ENCODE results near the gene DNAH2.

GRCh38 chr17:7712111-7712771 is 5.3 kb upstream of the DNAH2 start:
- no peak for TF ChIP-seq CTCF (IDR thresholded peaks at IDR 0.05)
- no peak for TF ChIP-seq POLR2A (IDR thresholded peaks at IDR 0.05)
- TF ChIP-seq EP300 (IDR thresholded peaks at IDR 0.05), result no peak
- TF ChIP-seq POLR2AphosphoS5 (IDR thresholded peaks at IDR 0.05), result no peak
